HEK293 (cell line): Measurements from ENCODE around the gene PNKD.

Experiments
- MZF1 ChIP-seq: fragments of 450-650 bp; formaldehyde crosslinking; IDR thresholded peaks from 2 replicates; pipeline ENCODE4 v1.5.1; 2017; ENCODE audit warnings: missing biosample characterization, missing genetic modification characterization, borderline replicate concordance
- ZNF768 ChIP-seq: fragments of 450-650 bp; formaldehyde crosslinking; IDR thresholded peaks from 2 replicates; pipeline ENCODE4 v1.5.1; 2018; ENCODE audit warnings: missing biosample characterization, mild to moderate bottlenecking, missing genetic modification characterization
- TF ChIP-seq, protein P1 (sequence below): fragments of 450-650 bp; formaldehyde crosslinking; IDR thresholded peaks from 2 replicates; pipeline ENCODE4 v1.5.1; 2016; ENCODE audit warnings: missing biosample characterization, missing genetic modification characterization
- TF ChIP-seq, protein P2 (sequence below): fragments of 450-650 bp; formaldehyde crosslinking; IDR thresholded peaks from 2 replicates; pipeline ENCODE4 v1.5.1; 2017; ENCODE audit warnings: missing biosample characterization, missing genetic modification characterization
- TF ChIP-seq, protein P3 (sequence below): fragments of 450-650 bp; IDR thresholded peaks from 2 replicates; pipeline ENCODE4 v1.5.1; 2018; ENCODE audit warnings: missing biosample characterization, missing genetic modification characterization
- TF ChIP-seq, protein P4 (sequence below): fragments of 450-650 bp; formaldehyde crosslinking; IDR thresholded peaks from 2 replicates; pipeline ENCODE4 v1.5.1; 2016; ENCODE audit warnings: missing biosample characterization, missing genetic modification characterization, low read depth
- TF ChIP-seq, protein P5 (sequence below): fragments of 450-650 bp; formaldehyde crosslinking; IDR thresholded peaks from 2 replicates; pipeline ENCODE4 v1.5.1; 2016; ENCODE audit warnings: missing biosample characterization, missing genetic modification characterization

DNA sequence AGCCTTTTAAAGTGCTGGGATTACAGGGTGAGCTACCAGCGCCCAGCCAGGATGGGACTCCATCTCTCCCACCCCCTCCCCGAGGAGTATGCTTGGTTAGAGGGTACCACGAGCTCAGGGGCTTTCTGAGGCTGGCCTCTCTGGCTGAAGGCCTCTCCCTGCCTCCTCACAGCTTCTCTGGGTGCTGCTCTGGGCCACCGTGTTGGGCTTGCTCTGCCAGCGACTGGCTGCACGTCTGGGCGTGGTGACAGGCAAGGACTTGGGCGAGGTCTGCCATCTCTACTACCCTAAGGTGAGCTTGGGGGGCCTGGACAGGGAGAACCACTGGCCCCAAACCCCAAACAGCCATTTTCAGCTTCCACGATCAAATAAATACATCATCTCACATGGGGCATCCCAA lies 114.7 kb downstream of the PNKD start:
- TF ChIP-seq, protein P1, sequence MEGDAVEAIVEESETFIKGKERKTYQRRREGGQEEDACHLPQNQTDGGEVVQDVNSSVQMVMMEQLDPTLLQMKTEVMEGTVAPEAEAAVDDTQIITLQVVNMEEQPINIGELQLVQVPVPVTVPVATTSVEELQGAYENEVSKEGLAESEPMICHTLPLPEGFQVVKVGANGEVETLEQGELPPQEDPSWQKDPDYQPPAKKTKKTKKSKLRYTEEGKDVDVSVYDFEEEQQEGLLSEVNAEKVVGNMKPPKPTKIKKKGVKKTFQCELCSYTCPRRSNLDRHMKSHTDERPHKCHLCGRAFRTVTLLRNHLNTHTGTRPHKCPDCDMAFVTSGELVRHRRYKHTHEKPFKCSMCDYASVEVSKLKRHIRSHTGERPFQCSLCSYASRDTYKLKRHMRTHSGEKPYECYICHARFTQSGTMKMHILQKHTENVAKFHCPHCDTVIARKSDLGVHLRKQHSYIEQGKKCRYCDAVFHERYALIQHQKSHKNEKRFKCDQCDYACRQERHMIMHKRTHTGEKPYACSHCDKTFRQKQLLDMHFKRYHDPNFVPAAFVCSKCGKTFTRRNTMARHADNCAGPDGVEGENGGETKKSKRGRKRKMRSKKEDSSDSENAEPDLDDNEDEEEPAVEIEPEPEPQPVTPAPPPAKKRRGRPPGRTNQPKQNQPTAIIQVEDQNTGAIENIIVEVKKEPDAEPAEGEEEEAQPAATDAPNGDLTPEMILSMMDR = no peak
- TF ChIP-seq MZF1 (tag by site-specific recombination) (no peak), ZNF768 (tag by site-specific recombination) (no peak)
- TF ChIP-seq, protein P2, sequence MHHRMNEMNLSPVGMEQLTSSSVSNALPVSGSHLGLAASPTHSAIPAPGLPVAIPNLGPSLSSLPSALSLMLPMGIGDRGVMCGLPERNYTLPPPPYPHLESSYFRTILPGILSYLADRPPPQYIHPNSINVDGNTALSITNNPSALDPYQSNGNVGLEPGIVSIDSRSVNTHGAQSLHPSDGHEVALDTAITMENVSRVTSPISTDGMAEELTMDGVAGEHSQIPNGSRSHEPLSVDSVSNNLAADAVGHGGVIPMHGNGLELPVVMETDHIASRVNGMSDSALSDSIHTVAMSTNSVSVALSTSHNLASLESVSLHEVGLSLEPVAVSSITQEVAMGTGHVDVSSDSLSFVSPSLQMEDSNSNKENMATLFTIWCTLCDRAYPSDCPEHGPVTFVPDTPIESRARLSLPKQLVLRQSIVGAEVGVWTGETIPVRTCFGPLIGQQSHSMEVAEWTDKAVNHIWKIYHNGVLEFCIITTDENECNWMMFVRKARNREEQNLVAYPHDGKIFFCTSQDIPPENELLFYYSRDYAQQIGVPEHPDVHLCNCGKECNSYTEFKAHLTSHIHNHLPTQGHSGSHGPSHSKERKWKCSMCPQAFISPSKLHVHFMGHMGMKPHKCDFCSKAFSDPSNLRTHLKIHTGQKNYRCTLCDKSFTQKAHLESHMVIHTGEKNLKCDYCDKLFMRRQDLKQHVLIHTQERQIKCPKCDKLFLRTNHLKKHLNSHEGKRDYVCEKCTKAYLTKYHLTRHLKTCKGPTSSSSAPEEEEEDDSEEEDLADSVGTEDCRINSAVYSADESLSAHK = no peak
- TF ChIP-seq, protein P3, sequence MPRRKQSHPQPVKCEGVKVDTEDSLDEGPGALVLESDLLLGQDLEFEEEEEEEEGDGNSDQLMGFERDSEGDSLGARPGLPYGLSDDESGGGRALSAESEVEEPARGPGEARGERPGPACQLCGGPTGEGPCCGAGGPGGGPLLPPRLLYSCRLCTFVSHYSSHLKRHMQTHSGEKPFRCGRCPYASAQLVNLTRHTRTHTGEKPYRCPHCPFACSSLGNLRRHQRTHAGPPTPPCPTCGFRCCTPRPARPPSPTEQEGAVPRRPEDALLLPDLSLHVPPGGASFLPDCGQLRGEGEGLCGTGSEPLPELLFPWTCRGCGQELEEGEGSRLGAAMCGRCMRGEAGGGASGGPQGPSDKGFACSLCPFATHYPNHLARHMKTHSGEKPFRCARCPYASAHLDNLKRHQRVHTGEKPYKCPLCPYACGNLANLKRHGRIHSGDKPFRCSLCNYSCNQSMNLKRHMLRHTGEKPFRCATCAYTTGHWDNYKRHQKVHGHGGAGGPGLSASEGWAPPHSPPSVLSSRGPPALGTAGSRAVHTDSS (tag by site-specific recombination) = no peak
- TF ChIP-seq, protein P4, sequence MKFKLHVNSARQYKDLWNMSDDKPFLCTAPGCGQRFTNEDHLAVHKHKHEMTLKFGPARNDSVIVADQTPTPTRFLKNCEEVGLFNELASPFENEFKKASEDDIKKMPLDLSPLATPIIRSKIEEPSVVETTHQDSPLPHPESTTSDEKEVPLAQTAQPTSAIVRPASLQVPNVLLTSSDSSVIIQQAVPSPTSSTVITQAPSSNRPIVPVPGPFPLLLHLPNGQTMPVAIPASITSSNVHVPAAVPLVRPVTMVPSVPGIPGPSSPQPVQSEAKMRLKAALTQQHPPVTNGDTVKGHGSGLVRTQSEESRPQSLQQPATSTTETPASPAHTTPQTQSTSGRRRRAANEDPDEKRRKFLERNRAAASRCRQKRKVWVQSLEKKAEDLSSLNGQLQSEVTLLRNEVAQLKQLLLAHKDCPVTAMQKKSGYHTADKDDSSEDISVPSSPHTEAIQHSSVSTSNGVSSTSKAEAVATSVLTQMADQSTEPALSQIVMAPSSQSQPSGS (tag by site-specific recombination) = no peak
- TF ChIP-seq, protein P5, sequence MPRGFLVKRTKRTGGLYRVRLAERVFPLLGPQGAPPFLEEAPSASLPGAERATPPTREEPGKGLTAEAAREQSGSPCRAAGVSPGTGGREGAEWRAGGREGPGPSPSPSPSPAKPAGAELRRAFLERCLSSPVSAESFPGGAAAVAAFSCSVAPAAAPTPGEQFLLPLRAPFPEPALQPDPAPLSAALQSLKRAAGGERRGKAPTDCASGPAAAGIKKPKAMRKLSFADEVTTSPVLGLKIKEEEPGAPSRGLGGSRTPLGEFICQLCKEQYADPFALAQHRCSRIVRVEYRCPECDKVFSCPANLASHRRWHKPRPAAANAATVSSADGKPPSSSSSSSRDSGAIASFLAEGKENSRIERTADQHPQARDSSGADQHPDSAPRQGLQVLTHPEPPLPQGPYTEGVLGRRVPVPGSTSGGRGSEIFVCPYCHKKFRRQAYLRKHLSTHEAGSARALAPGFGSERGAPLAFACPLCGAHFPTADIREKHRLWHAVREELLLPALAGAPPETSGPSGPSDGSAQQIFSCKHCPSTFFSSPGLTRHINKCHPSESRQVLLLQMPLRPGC (tag by site-specific recombination) = no peak
